ENCODE results near the gene CHST11. TPM values are rescaled to one million over a fixed set of nuclear protein-coding genes. Genes with fewer than 3 reads are reported as not detected.

The CHST11 gene
- total and polyA plus RNA-seq, 9 of the 15 experiments (the other 6 are each of a cell fraction or from before 2014, with no cell fraction given), result 2.3 to 38.7 (median 15.0) TPM

DNA sequence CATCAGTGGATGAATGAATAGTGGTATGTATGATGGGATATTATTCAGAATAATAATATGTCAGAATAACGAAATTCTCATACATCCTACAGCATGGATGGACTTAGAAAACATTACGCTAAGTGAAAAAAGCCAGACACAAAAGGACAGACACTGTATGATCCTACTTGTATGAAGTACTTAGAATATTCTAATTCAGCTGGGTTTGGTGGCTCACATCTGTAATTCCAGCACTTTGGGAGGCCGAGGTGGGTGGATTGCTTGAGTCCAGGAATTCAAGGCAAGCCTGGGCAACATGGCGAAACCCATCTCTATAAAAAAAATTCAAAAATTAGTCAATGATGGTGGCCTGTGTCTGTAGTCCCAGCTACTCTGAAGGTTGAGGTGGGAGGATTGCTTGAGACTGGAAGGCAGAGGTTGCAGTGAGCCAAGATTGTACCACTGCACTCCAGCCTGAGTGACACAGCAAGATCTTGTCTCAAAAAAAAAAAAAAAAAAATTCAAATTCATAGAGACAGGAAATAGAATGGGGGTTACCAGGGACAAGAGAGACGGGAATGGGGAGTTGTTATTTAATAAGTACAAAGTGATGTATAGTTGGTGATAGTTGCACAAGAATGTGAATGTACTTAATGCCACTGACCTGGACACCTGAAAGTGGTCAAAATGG, 132.3 kb downstream of the CHST11 start (continued):
- TF ChIP-seq, protein P1, sequence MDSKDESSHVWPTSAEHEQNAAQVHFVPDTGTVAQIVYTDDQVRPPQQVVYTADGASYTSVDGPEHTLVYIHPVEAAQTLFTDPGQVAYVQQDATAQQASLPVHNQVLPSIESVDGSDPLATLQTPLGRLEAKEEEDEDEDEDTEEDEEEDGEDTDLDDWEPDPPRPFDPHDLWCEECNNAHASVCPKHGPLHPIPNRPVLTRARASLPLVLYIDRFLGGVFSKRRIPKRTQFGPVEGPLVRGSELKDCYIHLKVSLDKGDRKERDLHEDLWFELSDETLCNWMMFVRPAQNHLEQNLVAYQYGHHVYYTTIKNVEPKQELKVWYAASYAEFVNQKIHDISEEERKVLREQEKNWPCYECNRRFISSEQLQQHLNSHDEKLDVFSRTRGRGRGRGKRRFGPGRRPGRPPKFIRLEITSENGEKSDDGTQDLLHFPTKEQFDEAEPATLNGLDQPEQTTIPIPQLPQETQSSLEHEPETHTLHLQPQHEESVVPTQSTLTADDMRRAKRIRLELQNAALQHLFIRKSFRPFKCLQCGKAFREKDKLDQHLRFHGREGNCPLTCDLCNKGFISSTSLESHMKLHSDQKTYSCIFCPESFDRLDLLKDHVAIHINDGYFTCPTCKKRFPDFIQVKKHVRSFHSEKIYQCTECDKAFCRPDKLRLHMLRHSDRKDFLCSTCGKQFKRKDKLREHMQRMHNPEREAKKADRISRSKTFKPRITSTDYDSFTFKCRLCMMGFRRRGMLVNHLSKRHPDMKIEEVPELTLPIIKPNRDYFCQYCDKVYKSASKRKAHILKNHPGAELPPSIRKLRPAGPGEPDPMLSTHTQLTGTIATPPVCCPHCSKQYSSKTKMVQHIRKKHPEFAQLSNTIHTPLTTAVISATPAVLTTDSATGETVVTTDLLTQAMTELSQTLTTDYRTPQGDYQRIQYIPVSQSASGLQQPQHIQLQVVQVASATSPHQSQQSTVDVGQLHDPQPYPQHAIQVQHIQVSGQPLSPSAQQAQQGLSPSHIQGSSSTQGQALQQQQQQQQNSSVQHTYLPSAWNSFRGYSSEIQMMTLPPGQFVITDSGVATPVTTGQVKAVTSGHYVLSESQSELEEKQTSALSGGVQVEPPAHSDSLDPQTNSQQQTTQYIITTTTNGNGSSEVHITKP (IDR thresholded peaks at IDR 0.05; ENCODE audit: partially characterized antibody), result peak; percentile 75
- TF ChIP-seq DPF2 (IDR thresholded peaks at IDR 0.05), result peak; percentile 89
- TF ChIP-seq MEIS2 (IDR thresholded peaks at IDR 0.05; ENCODE audit: partially characterized antibody), result peak; percentile 18
- no peak for TF ChIP-seq PTRF (tag; IDR thresholded peaks at IDR 0.05)
- TF ChIP-seq NCOR1 (IDR thresholded peaks at IDR 0.05), result 0 out of 2 replicates have a peak, but pooled peaks have one; percentile 28
- TF ChIP-seq MAFG (tag; conservative IDR thresholded peaks at IDR 0.05), result peak; percentile 93
- TF ChIP-seq ZNF436 (CRISPR knock-in tag; IDR thresholded peaks at IDR 0.05), result no peak
- TF ChIP-seq MAFF (IDR thresholded peaks at IDR 0.05; ENCODE audit: low read length), result peak; percentile 84
- TF ChIP-seq NFE2L1 (tag; IDR thresholded peaks at IDR 0.05; ENCODE audit: borderline replicate concordance, low read depth), result peak; percentile 52; the same call in 1 of the 2 replicates
- TF ChIP-seq, protein P2, sequence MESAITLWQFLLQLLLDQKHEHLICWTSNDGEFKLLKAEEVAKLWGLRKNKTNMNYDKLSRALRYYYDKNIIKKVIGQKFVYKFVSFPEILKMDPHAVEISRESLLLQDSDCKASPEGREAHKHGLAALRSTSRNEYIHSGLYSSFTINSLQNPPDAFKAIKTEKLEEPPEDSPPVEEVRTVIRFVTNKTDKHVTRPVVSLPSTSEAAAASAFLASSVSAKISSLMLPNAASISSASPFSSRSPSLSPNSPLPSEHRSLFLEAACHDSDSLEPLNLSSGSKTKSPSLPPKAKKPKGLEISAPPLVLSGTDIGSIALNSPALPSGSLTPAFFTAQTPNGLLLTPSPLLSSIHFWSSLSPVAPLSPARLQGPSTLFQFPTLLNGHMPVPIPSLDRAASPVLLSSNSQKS (CRISPR knock-in tag; IDR thresholded peaks at IDR 0.05), result no peak
- peak; percentile 84 for TF ChIP-seq SMARCA4 (IDR thresholded peaks at IDR 0.05)
- 0 out of 2 replicates have a peak, but pooled peaks have one; percentile 25 for TF ChIP-seq ELF1 (tag; IDR thresholded peaks at IDR 0.05)
- TF ChIP-seq NFIC (IDR thresholded peaks at IDR 0.05), result peak; percentile 52; the same call in 1 of the 2 replicates
- peak; percentile 48; the same call in 1 of the 2 replicates for TF ChIP-seq MECOM (CRISPR knock-in tag; IDR thresholded peaks at IDR 0.05)
